HG02885 (cell line): Measurements from ENCODE around the gene COL15A1.
"Not testable (repeated sequence)": the region's sequence is repeated elsewhere in the genome, so short reads cannot be mapped to it uniquely, and the experiment has no call there.

Experiments used
- ATAC-seq: cut with Tn5 transposase; IDR thresholded peaks from one replicate; pipeline ENCODE4 v1.9.1; 2021; ENCODE audit warnings: mild to moderate bottlenecking; ENCODE audit not compliant: unreplicated experiment, poor library complexity

Gene COL15A1

DNA sequence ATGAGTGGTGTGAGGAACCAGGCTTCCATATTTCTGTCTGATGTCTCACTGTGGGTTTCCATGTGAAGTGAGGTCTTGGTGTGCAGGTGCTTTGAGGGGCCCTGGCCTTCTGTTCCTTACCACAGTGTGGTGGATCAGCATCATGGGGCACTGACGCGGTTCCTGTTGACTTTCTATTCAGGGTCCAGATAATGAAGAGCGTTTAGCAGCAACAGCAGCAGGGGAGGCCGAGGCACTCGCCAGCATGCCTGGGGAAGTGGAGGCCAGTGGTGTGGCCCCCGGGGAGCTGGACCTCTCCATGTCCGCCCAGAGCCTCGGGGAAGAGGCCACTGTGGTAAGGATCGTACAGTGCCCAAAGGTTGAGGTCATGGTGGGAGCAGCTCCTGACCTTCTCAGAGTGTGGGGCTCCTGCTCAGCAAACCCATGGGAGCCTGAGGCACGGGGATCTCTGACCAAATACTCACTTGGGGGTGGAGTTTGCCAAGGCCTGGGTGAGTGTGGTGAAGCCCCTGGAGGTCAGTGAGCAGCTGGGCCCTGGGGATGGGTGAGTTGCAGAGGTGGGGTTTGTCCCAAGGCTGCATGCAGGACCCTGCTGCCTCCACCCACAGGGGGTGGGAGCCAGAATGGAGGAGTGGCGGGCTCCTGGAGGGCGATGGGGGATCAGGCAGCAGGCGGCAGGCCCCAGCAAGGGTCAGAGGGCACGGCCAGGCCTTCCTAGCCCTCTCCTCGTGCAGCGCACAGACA lies 61.2 kb downstream of the COL15A1 start:
- no peak for ATAC-seq

DNA sequence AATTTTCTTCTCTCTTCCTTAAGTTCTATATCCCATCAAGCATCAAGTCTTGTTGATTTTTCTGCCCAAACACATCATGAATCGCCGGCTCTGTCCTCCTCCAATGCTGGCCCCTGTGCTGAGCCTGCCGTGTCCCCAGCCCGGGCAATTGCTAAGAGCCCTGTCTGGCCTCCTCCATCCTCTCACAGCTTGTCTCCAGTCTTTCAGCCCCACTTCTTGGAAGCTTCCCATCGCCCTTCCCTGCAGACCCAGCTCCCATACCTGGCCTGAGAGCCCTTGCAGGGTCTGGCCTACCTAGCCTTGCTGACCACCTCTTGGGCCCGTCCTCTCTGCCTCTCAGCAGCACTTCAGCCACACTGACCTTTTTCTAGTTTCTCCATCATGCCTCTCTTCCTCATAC lies 61.9 kb downstream of the COL15A1 start:
- ATAC-seq, result no peak

DNA sequence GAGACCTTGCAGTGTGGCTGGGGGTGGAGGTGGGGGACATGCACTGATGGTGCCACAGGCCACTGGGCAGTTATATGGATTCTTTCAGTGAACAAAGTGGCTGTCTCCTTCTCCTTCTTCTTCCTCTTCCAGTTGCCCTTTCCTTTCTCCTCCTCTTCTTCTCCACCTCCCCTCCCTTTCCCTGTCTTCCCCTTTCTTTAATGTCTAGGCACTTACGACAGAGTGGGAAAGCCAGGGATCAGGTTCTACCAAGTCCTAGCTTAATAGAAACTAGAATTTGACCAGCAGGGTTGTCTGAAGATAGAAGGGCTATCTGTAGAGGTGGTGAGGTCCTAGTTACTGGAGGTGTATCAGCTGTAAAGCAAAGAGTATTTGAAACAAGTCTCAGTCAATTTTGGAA lies 62.8 kb downstream of the COL15A1 start:
- no peak for ATAC-seq

DNA sequence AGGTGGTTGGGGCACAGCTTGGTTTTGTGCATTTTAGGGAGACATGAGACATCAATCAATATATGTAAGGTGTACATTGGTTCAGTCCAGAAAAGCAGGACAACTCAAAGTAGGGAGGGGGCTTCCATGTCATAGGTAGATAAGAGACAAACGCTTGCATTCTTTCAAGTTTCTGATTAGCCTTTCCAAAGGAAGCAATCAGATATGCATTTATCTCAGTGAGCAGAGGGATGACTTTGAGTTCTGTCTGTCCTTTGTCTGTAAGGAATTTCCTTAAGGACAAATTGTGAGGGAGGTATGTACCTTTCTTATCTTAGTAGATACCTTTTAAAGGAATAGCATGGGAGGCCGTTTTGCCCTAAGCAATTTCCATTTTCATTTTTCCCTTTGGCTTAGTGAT lies 63.3 kb downstream of the COL15A1 start:
- ATAC-seq, result no peak

- no peak for ATAC-seq
Observed at GRCh38 chr9:99008203-99008602, 64.5 kb downstream of the COL15A1 start.

GRCh38 chr9:99010393-99010792 lies 66.7 kb downstream of the COL15A1 start:
- not testable (repeated sequence) for ATAC-seq

GRCh38 chr9:99011161-99011709 lies 67.5 kb downstream of the COL15A1 start:
- ATAC-seq, result no peak

GRCh38 chr9:99012957-99013512 lies 69.3 kb downstream of the COL15A1 start:
- ATAC-seq, result no peak

DNA sequence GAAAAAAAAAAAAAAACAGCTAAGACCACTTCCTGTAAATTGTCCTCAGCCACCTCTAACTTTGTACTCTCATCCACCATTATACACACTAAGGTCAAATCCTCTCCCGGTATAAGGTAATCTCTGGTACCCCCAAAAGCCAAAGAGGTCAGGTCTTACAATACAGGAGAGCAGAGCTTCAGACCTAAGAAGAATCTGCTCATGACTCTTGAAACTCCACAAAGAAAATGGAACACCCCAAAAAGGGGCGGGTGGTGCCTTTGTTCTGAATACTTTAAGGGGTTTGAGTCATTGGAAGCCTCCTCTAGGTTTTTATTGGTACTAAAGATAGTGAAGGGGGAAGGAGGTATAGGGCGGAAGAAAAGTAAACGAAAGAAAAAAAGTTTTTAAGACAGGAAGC lies 69.8 kb downstream of the COL15A1 start:
- ATAC-seq, result no peak

DNA sequence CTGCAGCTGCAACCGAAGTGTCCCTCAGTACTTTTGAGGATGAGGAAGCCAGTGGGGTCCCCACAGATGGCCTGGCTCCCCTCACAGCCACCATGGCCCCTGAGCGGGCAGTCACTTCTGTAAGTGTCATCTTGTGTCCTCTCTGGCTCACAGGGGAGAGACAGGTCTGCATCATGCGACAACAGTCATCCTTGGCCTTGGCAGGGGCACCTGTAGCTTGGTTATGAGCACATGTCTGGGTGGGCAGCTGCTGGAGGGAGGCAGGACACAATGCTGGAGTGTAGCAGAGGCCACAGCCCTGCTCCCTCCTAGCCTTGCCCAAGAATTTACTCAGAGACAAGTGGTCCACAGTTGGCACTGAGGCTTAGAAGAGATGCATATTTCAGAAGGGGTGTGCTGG lies 71.7 kb downstream of the COL15A1 start:
- ATAC-seq, result no peak

GRCh38 chr9:99015890-99016289 lies 72.2 kb downstream of the COL15A1 start:
- ATAC-seq, result no peak

DNA sequence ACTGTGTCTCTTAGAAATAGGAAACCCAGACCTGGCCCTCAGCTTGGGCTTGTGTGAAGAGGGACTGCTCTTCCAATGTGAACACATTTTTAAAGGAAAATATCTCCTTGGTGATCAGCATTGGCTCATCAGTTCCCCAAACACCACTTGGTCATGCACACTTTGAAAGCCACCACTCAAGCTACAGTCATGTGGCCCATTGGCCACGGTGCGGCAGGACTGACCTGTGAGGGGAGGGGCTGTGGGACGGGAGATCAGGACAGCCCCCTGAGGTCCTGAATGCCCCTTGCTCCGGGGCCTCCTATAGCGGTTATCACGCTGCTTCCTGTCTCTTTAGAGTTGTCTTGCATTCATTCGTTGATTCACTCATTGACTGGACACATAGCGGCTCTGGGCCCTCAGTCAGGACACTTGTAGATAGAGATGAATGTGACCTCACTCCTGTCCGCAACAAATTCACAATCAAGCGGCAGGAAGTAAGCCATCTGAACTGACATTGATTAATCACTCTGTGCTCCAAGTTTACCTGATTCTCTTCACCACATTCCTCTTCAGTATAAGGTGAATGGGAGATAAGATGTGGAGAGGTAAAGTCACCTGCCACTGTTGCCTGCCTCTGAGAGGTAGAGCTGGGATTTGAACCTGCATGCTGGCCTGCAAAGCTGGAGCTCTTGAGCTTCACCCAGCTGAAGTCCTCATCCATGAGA lies 73.1 kb downstream of the COL15A1 start:
- no peak for ATAC-seq

GRCh38 chr9:99018653-99019052 lies 74.9 kb downstream of the COL15A1 start:
- ATAC-seq, result no peak

DNA sequence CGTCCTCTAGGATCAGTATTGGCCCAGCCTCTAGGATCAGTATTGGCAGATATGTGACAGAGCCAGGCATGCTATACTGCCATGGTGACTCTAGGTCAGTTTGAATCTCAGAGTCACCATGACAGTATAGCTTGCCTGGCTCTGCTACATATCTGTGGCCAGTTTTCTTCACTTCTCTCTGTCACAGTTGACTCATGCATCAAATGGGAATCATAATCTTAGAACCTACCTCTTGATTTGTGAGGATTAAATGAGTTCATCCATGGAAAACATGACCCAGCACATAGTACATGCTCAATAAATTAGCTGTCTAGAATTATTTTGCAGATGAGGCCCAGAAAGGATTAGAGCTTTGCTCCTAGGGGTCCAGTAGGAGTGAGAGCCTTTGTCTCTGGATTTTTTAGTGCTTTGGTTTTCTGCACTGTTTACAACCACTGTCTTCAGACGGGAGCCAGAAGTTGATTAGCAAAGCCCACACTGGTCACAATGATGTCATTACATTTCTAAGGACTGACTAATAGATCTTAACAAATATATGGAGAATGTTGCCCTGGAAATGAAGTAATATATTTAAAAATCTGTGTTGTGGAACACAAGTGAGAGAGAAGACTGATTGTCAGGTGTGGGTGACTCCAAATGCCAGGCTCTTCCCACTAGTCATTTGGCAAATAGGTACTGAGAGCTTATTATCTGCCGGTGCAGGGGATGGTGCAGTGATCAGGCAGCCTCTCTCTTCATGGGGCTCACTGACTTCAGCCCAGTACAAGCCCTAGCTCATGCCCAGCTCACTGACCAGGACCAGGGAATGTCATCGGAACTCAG lies 76.0 kb downstream of the COL15A1 start:
- ATAC-seq, result no peak

DNA sequence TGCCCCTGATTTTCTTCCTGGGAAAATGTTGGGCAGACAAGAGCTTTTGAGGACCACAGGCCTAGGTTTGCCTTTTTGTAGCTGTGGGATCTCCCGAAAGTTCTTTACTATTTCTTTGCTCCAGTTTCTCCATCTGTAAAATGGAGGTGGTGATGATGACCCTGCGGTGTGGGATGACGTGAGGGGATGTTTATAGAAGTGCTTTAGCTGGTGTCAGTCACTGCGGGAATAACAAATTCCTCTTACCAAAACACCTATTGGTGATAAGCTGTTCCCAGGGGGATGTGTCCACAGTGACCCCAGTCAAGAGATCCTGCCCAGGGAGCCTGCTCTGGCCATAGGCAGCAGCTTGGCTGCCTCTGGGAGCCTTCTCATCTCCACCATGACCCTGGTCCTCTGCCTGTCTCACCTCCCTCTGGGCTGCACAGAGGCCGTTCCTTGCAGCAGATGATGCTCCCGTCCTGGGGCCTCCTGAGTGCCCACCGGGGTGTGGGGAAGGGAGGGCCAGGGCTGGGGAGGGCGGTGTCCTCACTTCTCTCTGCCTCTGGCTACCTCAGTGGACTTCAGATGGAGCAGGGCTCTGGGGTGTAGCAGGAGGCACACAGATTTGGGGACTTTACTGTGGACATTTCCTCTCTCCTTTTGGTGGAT lies 77.2 kb downstream of the COL15A1 start:
- no peak for ATAC-seq

GRCh38 chr9:99021512-99021911 lies 77.8 kb downstream of the COL15A1 start:
- ATAC-seq, result no peak

GRCh38 chr9:99023231-99023630 lies 79.5 kb downstream of the COL15A1 start:
- ATAC-seq, result no peak

DNA sequence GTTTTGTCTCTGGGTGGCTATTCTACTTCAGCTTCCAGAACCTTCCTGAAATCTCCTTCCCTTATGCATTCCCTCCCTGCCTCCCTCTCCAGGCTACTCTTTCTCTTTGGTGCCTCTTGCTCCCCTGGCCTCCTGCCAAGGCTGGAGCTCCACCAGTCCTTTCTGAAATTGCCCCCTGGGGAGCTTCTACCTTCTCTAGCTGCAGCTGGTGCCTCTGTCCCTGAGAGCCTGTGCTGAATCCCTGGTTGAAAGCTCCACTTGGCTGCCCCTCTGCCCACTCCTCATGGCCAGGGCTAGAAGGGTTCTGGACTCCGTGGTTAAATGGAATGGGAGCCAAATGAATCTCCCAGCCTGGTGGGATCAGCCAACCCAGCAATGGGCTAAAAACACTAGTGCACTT lies 80.1 kb downstream of the COL15A1 start:
- no peak for ATAC-seq

- no peak for ATAC-seq
Observed at GRCh38 chr9:99024959-99025358, 81.3 kb downstream of the COL15A1 start.
